Measurements from ENCODE around the gene SLCO1C1.
"Not testable (repeated sequence)": the region's sequence is repeated elsewhere in the genome, so short reads cannot be mapped to it uniquely, and the experiment has no call there.

The SLCO1C1 gene

GRCh38 chr12:20695232-20695631 is at the start of gene SLCO1C1:
TSS of gene SLCO1C1 (plus strand) at chr12:20695332. CDS start at chr12:20699577, 4,245 bp downstream.
- no peak for DNase-seq

- peak; percentile 70 for DNase-seq
Observed at GRCh38 chr12:20646239-20646827, 48.8 kb upstream of the SLCO1C1 start.

- DNase-seq, result no peak
Observed at GRCh38 chr12:20653871-20654270, 41.3 kb upstream of the SLCO1C1 start.

GRCh38 chr12:20656600-20656999 is 38.5 kb upstream of the SLCO1C1 start:
- no peak for DNase-seq

GRCh38 chr12:20657496-20657895 is 37.6 kb upstream of the SLCO1C1 start:
- no peak for DNase-seq

- no peak for DNase-seq
Observed at GRCh38 chr12:20681334-20681733, 13.8 kb upstream of the SLCO1C1 start.

- no peak for DNase-seq
Observed at GRCh38 chr12:20696181-20696905, 1.2 kb downstream of the SLCO1C1 start.

GRCh38 chr12:20701106-20701505 is 6.0 kb downstream of the SLCO1C1 start:
- DNase-seq, result no peak

- no peak for DNase-seq
Observed at GRCh38 chr12:20704860-20705259, 9.7 kb downstream of the SLCO1C1 start.

- DNase-seq, result peak; percentile 8
Observed at GRCh38 chr12:20711846-20712245, 16.7 kb downstream of the SLCO1C1 start.

- DNase-seq, result no peak
Observed at GRCh38 chr12:20716037-20716436, 20.9 kb downstream of the SLCO1C1 start.

GRCh38 chr12:20716985-20717384 is 21.9 kb downstream of the SLCO1C1 start:
- DNase-seq, result no peak

GRCh38 chr12:20718294-20718693 is 23.2 kb downstream of the SLCO1C1 start:
- no peak for DNase-seq

GRCh38 chr12:20722142-20722541 is 27.0 kb downstream of the SLCO1C1 start:
- DNase-seq, result no peak

GRCh38 chr12:20731274-20731673 is 36.1 kb downstream of the SLCO1C1 start:
- no peak for DNase-seq

- DNase-seq, result no peak
Observed at GRCh38 chr12:20740972-20741371, 45.8 kb downstream of the SLCO1C1 start.

- DNase-seq, result no peak
Observed at GRCh38 chr12:20748198-20748597, 53.1 kb downstream of the SLCO1C1 start.

- DNase-seq, result no peak
Observed at GRCh38 chr12:20751046-20751445, 55.9 kb downstream of the SLCO1C1 start.

GRCh38 chr12:20777420-20777819 is 82.3 kb downstream of the SLCO1C1 start:
- no peak for DNase-seq

- no peak for DNase-seq
Observed at GRCh38 chr12:20778969-20779368, 83.8 kb downstream of the SLCO1C1 start.

- not testable (repeated sequence) for DNase-seq
Observed at GRCh38 chr12:20779971-20780370, 84.8 kb downstream of the SLCO1C1 start.

GRCh38 chr12:20783796-20784357 is 88.7 kb downstream of the SLCO1C1 start:
- not testable (repeated sequence) for DNase-seq

- DNase-seq, result no peak
Observed at GRCh38 chr12:20792971-20793370, 97.8 kb downstream of the SLCO1C1 start.

- DNase-seq, result peak; percentile 58
Observed at GRCh38 chr12:20798554-20798953, 103.4 kb downstream of the SLCO1C1 start.
